GM20431 (cell line): ENCODE measurements around the gene TMEM176A.
"Not testable (repeated sequence)": the region's sequence is repeated elsewhere in the genome, so short reads cannot be mapped to it uniquely, and the experiment has no call there.

Experiments used
- in situ Hi-C: fragments of 300-500 bp; cut with MseI, MboI; formaldehyde crosslinking; loops from one replicate; pipeline ENCODE4 v1.15.0; 2020; ENCODE audit warnings: low sequenced_read_pairs; ENCODE audit not compliant: unreplicated experiment

The TMEM176A gene

GRCh38 chr7:150800581-150801241 lies at the start of gene TMEM176A:
TMEM176A (plus strand) TSS chr7:150800769; CDS start chr7:150801551, 782 bp downstream.
- in situ Hi-C loops = no loop called here

GRCh38 chr7:150751702-150752101 lies 48.9 kb upstream of the TMEM176A start:
- in situ Hi-C loops = no loop called here

- in situ Hi-C loops = no loop called here
Observed at GRCh38 chr7:150753239-150753638, 47.3 kb upstream of the TMEM176A start.

- in situ Hi-C loops = no loop called here
Observed at GRCh38 chr7:150753826-150754603, 46.6 kb upstream of the TMEM176A start.

GRCh38 chr7:150754951-150755350 lies 45.6 kb upstream of the TMEM176A start:
- in situ Hi-C loops = no loop called here

GRCh38 chr7:150755473-150756099 lies 45.0 kb upstream of the TMEM176A start:
- in situ Hi-C loops = no loop called here

- in situ Hi-C loops = no loop called here
Observed at GRCh38 chr7:150756166-150756565, 44.4 kb upstream of the TMEM176A start.

- in situ Hi-C loops = no loop called here
Observed at GRCh38 chr7:150756858-150757257, 43.7 kb upstream of the TMEM176A start.

- in situ Hi-C loops = no loop called here
Observed at GRCh38 chr7:150759479-150759878, 41.1 kb upstream of the TMEM176A start.

- in situ Hi-C loops = no loop called here
Observed at GRCh38 chr7:150766334-150766709, 34.2 kb upstream of the TMEM176A start.

- in situ Hi-C loops = no loop called here
Observed at GRCh38 chr7:150769768-150770167, 30.8 kb upstream of the TMEM176A start.

GRCh38 chr7:150774131-150774530 lies 26.4 kb upstream of the TMEM176A start:
- in situ Hi-C loops = not testable (repeated sequence)

GRCh38 chr7:150778014-150778737 lies 22.4 kb upstream of the TMEM176A start:
- in situ Hi-C loops = loop anchor here (25.0 kb wide), 1 partner anchor 209 kb away; the partner anchor contains the start of genes KCNH2 and NOS3

GRCh38 chr7:150778738-150779301 lies 21.7 kb upstream of the TMEM176A start:
- in situ Hi-C loops = loop anchor here (25.0 kb wide), 1 partner anchor 208 kb away; the partner anchor contains the start of genes KCNH2 and NOS3

GRCh38 chr7:150780292-150780691 lies 20.3 kb upstream of the TMEM176A start:
- in situ Hi-C loops = loop anchor here (25.0 kb wide), 1 partner anchor 207 kb away; the partner anchor contains the start of genes KCNH2 and NOS3

GRCh38 chr7:150781103-150781502 lies 19.5 kb upstream of the TMEM176A start:
- in situ Hi-C loops = loop anchor here (25.0 kb wide), 1 partner anchor 206 kb away; the partner anchor contains the start of genes KCNH2 and NOS3

GRCh38 chr7:150781961-150782360 lies 18.6 kb upstream of the TMEM176A start:
- in situ Hi-C loops = loop anchor here (25.0 kb wide), 1 partner anchor 205 kb away; the partner anchor contains the start of genes KCNH2 and NOS3

GRCh38 chr7:150784120-150784736 lies 16.3 kb upstream of the TMEM176A start:
- in situ Hi-C loops = loop anchor here (25.0 kb wide), 1 partner anchor 203 kb away; the partner anchor contains the start of genes KCNH2 and NOS3

- in situ Hi-C loops = loop anchor here (25.0 kb wide), 1 partner anchor 202 kb away; the partner anchor contains the start of genes KCNH2 and NOS3
Observed at GRCh38 chr7:150784954-150785353, 15.6 kb upstream of the TMEM176A start.
